CD14-positive monocyte (primary cell): ENCODE measurements around the gene TNFSF10. TPM values are rescaled to one million over a fixed set of nuclear protein-coding genes. Genes with fewer than 3 reads are reported as not detected.

Experiments used
- DNase-seq, 3 donors: peaks; one replicate each; pipeline ENCODE4 v3.0.0-alpha.2; 2011 to 2022
- H2AFZ ChIP-seq: 2 replicates; pipeline ENCODE4 v1.6.0; 2012; ENCODE audit warnings: mild to moderate bottlenecking, low read depth, low read length, inconsistent platforms; ENCODE audit not compliant: insufficient read depth, poor library complexity, severe bottlenecking
- H3K27ac ChIP-seq, 2 donors: 1 replicate in 1 of 2; 2 replicates in 1 of 2; pipeline ENCODE4 v1.5.1; 2012 to 2013; ENCODE audit warnings: low read length in 2 of 2, control low read depth in 1 of 2, inconsistent platforms in 1 of 2, low read depth in 1 of 2, mild to moderate bottlenecking in 1 of 2
- H3K27me3 ChIP-seq, 2 donors: one replicate each; pipeline versions ENCODE4 v1.6.0 to v1.6.1; 2011 to 2013; ENCODE audit warnings: low read length in 2 of 2; ENCODE audit not compliant: control insufficient read depth in 2 of 2, insufficient read depth in 2 of 2
- H3K36me3 ChIP-seq, 2 donors: replicated peaks in 1 of 2; 1 replicate in 1 of 2; 2 replicates in 1 of 2; pipeline versions ENCODE4 v1.5.1 to v1.6.1; 2012 to 2013; ENCODE audit warnings: low read length in 2 of 2, control low read depth in 1 of 2, inconsistent platforms in 1 of 2, mild to moderate bottlenecking in 1 of 2; ENCODE audit not compliant: insufficient read depth in 2 of 2, control insufficient read depth in 1 of 2
- H3K4me1 ChIP-seq, 2 donors: 1 replicate in 1 of 2; 2 replicates in 1 of 2; pipeline versions ENCODE4 v1.5.1 to v1.6.1; 2012 to 2013; ENCODE audit warnings: low read length in 2 of 2, control low read depth in 1 of 2, inconsistent platforms in 1 of 2, mild to moderate bottlenecking in 1 of 2, moderate library complexity in 1 of 2; ENCODE audit not compliant: insufficient read depth in 2 of 2, control insufficient read depth in 1 of 2
- H3K4me2 ChIP-seq: replicated peaks from 2 replicates; pipeline ENCODE3; 2012; ENCODE audit warnings: low read length, moderate library complexity, mild to moderate bottlenecking; ENCODE audit not compliant: poor library complexity, severe bottlenecking; ENCODE audit errors: extremely low read depth
- H3K4me3 ChIP-seq, 3 experiments: fragments of 200-600 bp in 1 of 3; sonication (generic) in 1 of 3; replicated peaks in 1 of 3; 1 replicate in 2 of 3; 2 replicates in 1 of 3; pipeline ENCODE4 v1.5.1; 2011 to 2013; ENCODE audit warnings: low read length in 3 of 3, mild to moderate bottlenecking in 3 of 3, control low read depth in 2 of 3, low read depth in 2 of 3, inconsistent platforms in 1 of 3, moderate library complexity in 1 of 3
- H3K79me2 ChIP-seq: 2 replicates; pipeline ENCODE4 v1.6.0; 2012; ENCODE audit warnings: mild to moderate bottlenecking, control low read depth, inconsistent platforms, low read length, moderate library complexity; ENCODE audit not compliant: insufficient read depth
- H3K9ac ChIP-seq: 2 replicates; pipeline ENCODE4 v1.6.0; 2017; ENCODE audit warnings: low read length, mild to moderate bottlenecking; ENCODE audit not compliant: insufficient read depth, poor library complexity, severe bottlenecking
- H3K9me3 ChIP-seq, 2 donors: replicated peaks in 1 of 2; 1 replicate in 1 of 2; 2 replicates in 1 of 2; pipeline versions ENCODE4 v1.5.1 to v1.6.1; 2012 to 2013; ENCODE audit warnings: low read length in 2 of 2, control low read depth in 1 of 2; ENCODE audit not compliant: control insufficient read depth in 1 of 2, insufficient read depth in 1 of 2
- H4K20me1 ChIP-seq: 2 replicates; pipeline ENCODE4 v1.6.0; 2012; ENCODE audit warnings: mild to moderate bottlenecking, low read length, control low read depth, moderate library complexity; ENCODE audit not compliant: insufficient read depth
- H3K27ac Mint-ChIP-seq, 7 donors: one replicate each; pipeline ENCODE4 v1.8.0; 2020; ENCODE audit warnings: mild to moderate bottlenecking in 7 of 7, mixed read lengths in 7 of 7, moderate library complexity in 6 of 7, inconsistent platforms in 2 of 7
- H3K27me3 Mint-ChIP-seq, 3 donors: one replicate each; pipeline ENCODE4 v1.8.0; 2021 to 2022; ENCODE audit warnings: low read depth in 3 of 3, mild to moderate bottlenecking in 3 of 3, mixed read lengths in 3 of 3, moderate library complexity in 3 of 3, inconsistent platforms in 1 of 3
- H3K36me3 Mint-ChIP-seq, 2 donors: one replicate each; pipeline ENCODE4 v1.8.0; 2020; ENCODE audit warnings: mixed read lengths in 2 of 2, inconsistent platforms in 1 of 2, mild to moderate bottlenecking in 1 of 2
- H3K4me1 Mint-ChIP-seq: one replicate; pipeline ENCODE4 v1.8.0; 2020; ENCODE audit warnings: mild to moderate bottlenecking, mixed read lengths
- H3K4me3 Mint-ChIP-seq, 2 donors: one replicate each; pipeline ENCODE4 v1.8.0; 2020; ENCODE audit warnings: mild to moderate bottlenecking in 2 of 2, mixed read lengths in 2 of 2, moderate library complexity in 1 of 2
- H3K9me3 Mint-ChIP-seq, 7 donors: one replicate each; pipeline ENCODE4 v1.8.0; 2020 to 2022; ENCODE audit warnings: mixed read lengths in 7 of 7, mild to moderate bottlenecking in 6 of 7, moderate library complexity in 6 of 7, inconsistent platforms in 2 of 7
- CTCF ChIP-seq: fragments of 200-600 bp; IDR thresholded peaks from one replicate; pipeline ENCODE4 v1.8.0; 2022; ENCODE audit warnings: antibody characterized with exemption, mild to moderate bottlenecking
- WGBS: methylation state at CpG from one replicate; pipeline ENCODE4 v1.1.5; 2013; ENCODE audit warnings: missing lambda C conversion rate; ENCODE audit not compliant: insufficient coverage; 5-methylcytosine and 5-hydroxymethylcytosine counted together
- intact Hi-C, 2 donors: fragments of 100-400 bp; cut with micrococcal nuclease; formaldehyde crosslinking; loops; one replicate each; pipeline versions ENCODE4 v1.15.0 to v1.15.1; 2023
- polyA plus RNA-seq, 3 donors: library from polyadenylated mRNA; depleted of rRNA in 1 of 3; unstranded in 2 of 3; stranded (reverse) in 1 of 3; fragments of 300-500 nt in 2 of 3; fragments of >200 nt in 1 of 3; fragmentation: Illumina TruSeq in 2 of 3; gene quantifications; 1 replicate in 2 of 3; 2 replicates in 1 of 3; pipeline ENCODE4 v1.2.3, GENCODE V29; 2012 to 2021

The TNFSF10 gene
- polyA plus RNA-seq, 3 donors, result 146 to 293 (median 264) TPM

- no peak overlapping the region for H2AFZ ChIP-seq
- peaks cover 0 to 3% of the 10 kb centered on the region in 2 donors for H3K9me3 ChIP-seq
- H3K9me3 Mint-ChIP-seq, result peaks cover 2 to 8% (median 5%) of the 10 kb centered on the region in 7 donors
- no peak for TF ChIP-seq CTCF
- peaks cover 8% of the 10 kb centered on the region for H3K4me1 Mint-ChIP-seq
- no peaks in the 10 kb centered on the region for H3K36me3 ChIP-seq
- no peaks in the 10 kb centered on the region for H4K20me1 ChIP-seq
- H3K4me2 ChIP-seq, result no peak overlapping the region
- H3K27me3 Mint-ChIP-seq, result peaks cover 9 to 15% (median 11%) of the 10 kb centered on the region in 3 donors
- no CpG with 5 or more reads among the region's 1 CpG for WGBS
- H3K27ac ChIP-seq, result no peak overlapping the region
- H3K36me3 Mint-ChIP-seq, result no peaks in the 10 kb centered on the region
- no peaks in the 10 kb centered on the region for H3K79me2 ChIP-seq
- no peaks in the 10 kb centered on the region for H3K27me3 ChIP-seq
- peaks cover 1 to 10% of the 10 kb centered on the region in 2 donors for H3K4me1 ChIP-seq
- H3K4me3 ChIP-seq, result no peak overlapping the region
- no peak overlapping the region for H3K27ac Mint-ChIP-seq
- H3K9ac ChIP-seq, result no peak overlapping the region
- H3K4me3 Mint-ChIP-seq, result no peak overlapping the region
- DNase-seq, result no peak
- intact Hi-C loops, result no loop called here
Measured at GRCh38 chr3:172471903-172472302, 51.3 kb downstream of the TNFSF10 start.

- no peaks in the 10 kb centered on the region for H4K20me1 ChIP-seq
- H3K9ac ChIP-seq, result no peak overlapping the region
- peaks cover 0 to 3% of the 10 kb centered on the region in 2 donors for H3K9me3 ChIP-seq
- H3K27ac ChIP-seq, result no peak overlapping the region
- Mint-ChIP-seq H3K36me3 (no peaks in the 10 kb centered on the region), H3K4me1 (no peaks in the 10 kb centered on the region), H3K27me3 (peaks cover 8 to 15% (median 11%) of the 10 kb centered on the region in 3 donors), H3K4me3 (no peak overlapping the region), H3K27ac (no peak overlapping the region), H3K9me3 (peaks cover 2 to 8% (median 5%) of the 10 kb centered on the region in 7 donors)
- no peak overlapping the region for H3K4me3 ChIP-seq
- H3K27me3 ChIP-seq, result no peaks in the 10 kb centered on the region
- no peak for DNase-seq
- H3K4me2 ChIP-seq, result no peak overlapping the region
- H2AFZ ChIP-seq, result no peak overlapping the region
- intact Hi-C loops, result no loop called here
- no peak for TF ChIP-seq CTCF
- WGBS, result no CpG with 5 or more reads among the region's 1 CpG
- H3K36me3 ChIP-seq, result no peaks in the 10 kb centered on the region
- no peaks in the 10 kb centered on the region for H3K79me2 ChIP-seq
- no peaks in the 10 kb centered on the region for H3K4me1 ChIP-seq
Measured at GRCh38 chr3:172470588-172470987, 52.6 kb downstream of the TNFSF10 start.
